Measurements from ENCODE around the gene REXO4. TPM values are rescaled to one million over a fixed set of nuclear protein-coding genes. Genes with fewer than 3 reads are reported as not detected.

REXO4 gene
- total and polyA plus RNA-seq, 2 of the 4 experiments (the other 2 are of a cell fraction) = 16.1 to 21.8 TPM

- Histone ChIP-seq H2BK5ac (ENCODE audit: low read depth, low read length, poor library complexity, severe bottlenecking) (no peak overlapping the region), H2AK5ac (ENCODE audit: low read depth, low read length) (no peak overlapping the region), H2BK15ac (ENCODE audit: low read depth, low read length) (no peak overlapping the region), H3K18ac (ENCODE audit: low read depth, low read length) (no peak overlapping the region), H3K27me3 (ENCODE audit: control insufficient read depth, insufficient read depth, low read length) (no peaks in the 10 kb centered on the region), H4K8ac (ENCODE audit: low read depth in 2 of 2, low read length in 2 of 2) (no peak overlapping the region), H3K4me2 (ENCODE audit: low read depth, low read length) (no peak overlapping the region), H3K56ac (ENCODE audit: extremely low read depth, insufficient read depth, low read length) (no peak overlapping the region), H3K9me3 (ENCODE audit: control insufficient read depth, insufficient read depth, low read length) (no peaks in the 10 kb centered on the region), H3K4me3 (ENCODE audit: insufficient read depth, low read depth, low read length) (no peak overlapping the region), H3K9ac (ENCODE audit: low read depth, low read length) (no peak overlapping the region), H3K27ac (ENCODE audit: insufficient read depth, low read length) (no peak overlapping the region), H2AFZ (replicated peaks; ENCODE audit: low read length, poor library complexity) (no peak overlapping the region), H3K36me3 (ENCODE audit: control insufficient read depth, insufficient read depth, low read length) (peaks cover 76% of the 10 kb centered on the region), H4K5ac (ENCODE audit: low read depth, low read length) (no peak overlapping the region), H3K14ac (replicated peaks; ENCODE audit: low read depth, low read length) (no peak overlapping the region), H3K4ac (ENCODE audit: low read depth, low read length) (no peak overlapping the region), H2AK9ac (replicated peaks; ENCODE audit: low read depth, low read length, poor library complexity) (no peak overlapping the region), H3K23ac (ENCODE audit: low read depth, low read length) (no peak overlapping the region), H3K4me1 (ENCODE audit: control insufficient read depth, insufficient read depth, low read length) (peaks cover 12% of the 10 kb centered on the region), H4K20me1 (ENCODE audit: insufficient read depth, low read length) (peaks cover 98% of the 10 kb centered on the region), H2BK20ac (ENCODE audit: low read depth, low read length) (no peak overlapping the region), H2BK120ac (ENCODE audit: low read depth, low read length) (no peak overlapping the region), H3K79me1 (ENCODE audit: low read depth in 1 of 2, low read length in 2 of 2) (peaks cover 22 to 68% of the 10 kb centered on the region in 2 experiments), H3K9me1 (ENCODE audit: insufficient read depth, low read length) (peaks cover 32% of the 10 kb centered on the region), H4K91ac (ENCODE audit: insufficient read depth, low read depth, low read length) (no peak overlapping the region)
- 97% methylated on average over 3 of the region's 6 CpGs; no CpG with 5 or more reads in 1 of the 2 experiments for WGBS, 2 experiments (ENCODE audit: extremely low coverage in 2 of 2, insufficient read length in 1 of 2)
- no peak for DNase-seq
- intact Hi-C loops (cut with micrococcal nuclease) = no loop called here
- TF ChIP-seq NFE2L2 (IDR thresholded peaks at IDR 0.05; ENCODE audit: low read depth, low read length) (no peak), CEBPB (IDR thresholded peaks at IDR 0.05; ENCODE audit: low read depth, low read length) (peak; percentile 66)
- no TSS peak for BruUV-seq (replicated peaks)
- CTCF ChIA-PET = no interaction called here
- ATAC-seq (ENCODE audit: low read depth) = no peak
- in situ Hi-C loops (cut with MboI; ENCODE audit: low sequenced_read_pairs) = no loop called here
- POLR2A ChIA-PET (ENCODE audit: unreplicated experiment) = no interaction called here
- dilution Hi-C loops (cut with HindIII; ENCODE audit: low sequenced_read_pairs, unreplicated experiment) = no loop called here
Measured at GRCh38 chr9:133369422-133369821, 48.4 kb downstream of the REXO4 start.
